ENCODE results near the gene ZNF335. TPM values are rescaled to one million over a fixed set of nuclear protein-coding genes. Genes with fewer than 3 reads are reported as not detected.

Gene ZNF335
- total and polyA plus RNA-seq, 2 of the 13 experiments (the other 11 are each of a cell fraction or from before 2014, with no cell fraction given) = 9.7 to 13.7 TPM

DNA sequence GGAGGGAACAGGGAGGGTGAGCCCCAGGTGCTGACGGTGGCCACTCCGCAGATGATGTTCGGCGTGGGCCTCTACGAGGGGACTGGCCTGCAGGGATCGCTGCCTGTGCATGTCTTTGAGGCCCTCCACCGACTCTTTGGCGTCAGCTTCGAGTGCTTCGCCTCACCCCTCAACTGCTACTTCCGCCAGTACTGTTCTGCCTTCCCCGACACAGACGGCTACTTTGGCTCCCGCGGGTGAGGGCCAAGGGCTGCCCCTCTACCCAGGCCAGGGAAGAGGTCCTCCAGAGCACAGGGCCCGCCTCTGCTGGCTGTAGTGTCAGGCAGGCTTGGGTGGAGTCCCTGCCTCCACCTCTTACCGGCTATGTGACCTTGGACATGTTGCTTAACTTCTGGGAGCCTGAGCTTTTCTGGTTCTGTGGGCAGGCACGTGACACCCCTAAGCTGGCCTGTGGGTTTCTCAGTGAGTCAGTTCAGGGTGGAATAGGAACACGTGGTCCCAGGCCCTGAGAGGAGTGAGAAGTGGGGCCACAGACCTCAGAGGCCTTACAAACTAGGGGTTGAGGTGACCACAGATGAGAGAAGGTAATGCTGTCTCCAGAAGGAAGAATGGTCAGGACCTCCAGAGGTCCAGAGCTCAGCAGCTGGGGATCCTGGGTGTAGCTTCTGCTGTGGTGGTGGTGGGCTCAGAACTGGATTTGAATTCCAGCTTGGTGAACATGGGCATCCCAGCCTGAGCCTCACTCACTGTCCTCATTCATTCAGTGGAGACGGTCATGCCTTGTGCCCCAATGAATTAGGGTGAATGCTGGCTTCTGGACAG lies 25.6 kb downstream of the ZNF335 start (continued):
- TF ChIP-seq ZNF432 (CRISPR knock-in tag; IDR thresholded peaks at IDR 0.05; ENCODE audit: borderline replicate concordance) (0 out of 2 replicates have a peak, but pooled peaks have one; percentile 65), ZBTB7A (CRISPR knock-in tag; IDR thresholded peaks at IDR 0.05) (peak; percentile 51; the same call in 1 of the 2 replicates), YY1 (IDR thresholded peaks at IDR 0.05; ENCODE audit: insufficient read depth, insufficient replicate concordance, low read depth, low read length) (peak; percentile 37), YEATS2 (CRISPR knock-in tag; IDR thresholded peaks at IDR 0.05; ENCODE audit: borderline replicate concordance) (peak; percentile 84; the same call in 1 of the 2 replicates), ZNF567 (CRISPR knock-in tag; IDR thresholded peaks at IDR 0.05; ENCODE audit: borderline replicate concordance) (peak; percentile 94), ISL2 (CRISPR knock-in tag; IDR thresholded peaks at IDR 0.05) (peak; percentile 76; the same call in 1 of the 2 replicates), RAD21 (CRISPR knock-in tag; IDR thresholded peaks at IDR 0.05) (peak; percentile 12; the same call in 1 of the 2 replicates), ZNF564 (CRISPR knock-in tag; IDR thresholded peaks at IDR 0.05) (peak; percentile 84; the same call in 1 of the 2 replicates), ZNF282 (IDR thresholded peaks at IDR 0.05; ENCODE audit: partially characterized antibody) (no peak), EEA1 (CRISPR knock-in tag; IDR thresholded peaks at IDR 0.05; ENCODE audit: borderline replicate concordance) (peak; percentile 73; the same call in 1 of the 2 replicates), ZNF20 (CRISPR knock-in tag; IDR thresholded peaks at IDR 0.05) (no peak), ZNF891 (CRISPR knock-in tag; IDR thresholded peaks at IDR 0.05) (peak; percentile 34; the same call in 1 of the 2 replicates), SALL2 (CRISPR knock-in tag; IDR thresholded peaks at IDR 0.05) (peak; percentile 92; the same call in 1 of the 2 replicates), DR1 (CRISPR knock-in tag; IDR thresholded peaks at IDR 0.05) (peak; percentile 77), CBX1 (IDR thresholded peaks at IDR 0.05; ENCODE audit: low read depth) (no peak)
- TF ChIP-seq, protein P1, sequence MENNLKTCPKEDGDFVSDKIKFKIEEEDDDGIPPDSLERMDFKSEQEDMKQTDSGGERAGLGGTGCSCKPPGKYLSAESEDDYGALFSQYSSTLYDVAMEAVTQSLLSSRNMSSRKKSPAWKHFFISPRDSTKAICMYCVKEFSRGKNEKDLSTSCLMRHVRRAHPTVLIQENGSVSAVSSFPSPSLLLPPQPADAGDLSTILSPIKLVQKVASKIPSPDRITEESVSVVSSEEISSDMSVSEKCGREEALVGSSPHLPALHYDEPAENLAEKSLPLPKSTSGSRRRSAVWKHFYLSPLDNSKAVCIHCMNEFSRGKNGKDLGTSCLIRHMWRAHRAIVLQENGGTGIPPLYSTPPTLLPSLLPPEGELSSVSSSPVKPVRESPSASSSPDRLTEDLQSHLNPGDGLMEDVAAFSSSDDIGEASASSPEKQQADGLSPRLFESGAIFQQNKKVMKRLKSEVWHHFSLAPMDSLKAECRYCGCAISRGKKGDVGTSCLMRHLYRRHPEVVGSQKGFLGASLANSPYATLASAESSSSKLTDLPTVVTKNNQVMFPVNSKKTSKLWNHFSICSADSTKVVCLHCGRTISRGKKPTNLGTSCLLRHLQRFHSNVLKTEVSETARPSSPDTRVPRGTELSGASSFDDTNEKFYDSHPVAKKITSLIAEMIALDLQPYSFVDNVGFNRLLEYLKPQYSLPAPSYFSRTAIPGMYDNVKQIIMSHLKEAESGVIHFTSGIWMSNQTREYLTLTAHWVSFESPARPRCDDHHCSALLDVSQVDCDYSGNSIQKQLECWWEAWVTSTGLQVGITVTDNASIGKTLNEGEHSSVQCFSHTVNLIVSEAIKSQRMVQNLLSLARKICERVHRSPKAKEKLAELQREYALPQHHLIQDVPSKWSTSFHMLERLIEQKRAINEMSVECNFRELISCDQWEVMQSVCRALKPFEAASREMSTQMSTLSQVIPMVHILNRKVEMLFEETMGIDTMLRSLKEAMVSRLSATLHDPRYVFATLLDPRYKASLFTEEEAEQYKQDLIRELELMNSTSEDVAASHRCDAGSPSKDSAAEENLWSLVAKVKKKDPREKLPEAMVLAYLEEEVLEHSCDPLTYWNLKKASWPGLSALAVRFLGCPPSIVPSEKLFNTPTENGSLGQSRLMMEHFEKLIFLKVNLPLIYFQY (CRISPR knock-in tag; IDR thresholded peaks at IDR 0.05; ENCODE audit: borderline replicate concordance) = peak; percentile 76; the same call in 1 of the 2 replicates
- TF ChIP-seq, protein P2, sequence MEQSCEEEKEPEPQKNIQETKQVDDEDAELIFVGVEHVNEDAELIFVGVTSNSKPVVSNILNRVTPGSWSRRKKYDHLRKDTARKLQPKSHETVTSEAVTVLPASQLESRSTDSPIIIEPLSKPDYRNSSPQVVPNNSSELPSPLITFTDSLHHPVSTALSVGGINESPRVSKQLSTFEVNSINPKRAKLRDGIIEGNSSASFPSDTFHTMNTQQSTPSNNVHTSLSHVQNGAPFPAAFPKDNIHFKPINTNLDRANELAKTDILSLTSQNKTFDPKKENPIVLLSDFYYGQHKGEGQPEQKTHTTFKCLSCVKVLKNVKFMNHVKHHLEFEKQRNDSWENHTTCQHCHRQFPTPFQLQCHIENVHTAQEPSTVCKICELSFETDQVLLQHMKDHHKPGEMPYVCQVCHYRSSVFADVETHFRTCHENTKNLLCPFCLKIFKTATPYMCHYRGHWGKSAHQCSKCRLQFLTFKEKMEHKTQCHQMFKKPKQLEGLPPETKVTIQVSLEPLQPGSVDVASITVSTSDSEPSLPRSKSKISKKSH (CRISPR knock-in tag; IDR thresholded peaks at IDR 0.05; ENCODE audit: borderline replicate concordance) = peak; percentile 2; the same call in 1 of the 2 replicates

All from HepG2 (cell line).